ENCODE results near the gene RNF26.

- no peak for TF ChIP-seq EZH2 (IDR thresholded peaks at IDR 0.05)
- no peak for TF ChIP-seq CTCF (IDR thresholded peaks at IDR 0.05 in 2 of 3, conservative IDR thresholded peaks at IDR 0.05 in 1 of 3; ENCODE audit: borderline replicate concordance in 1 of 3, insufficient read depth in 1 of 3, low read depth in 2 of 3, low read length in 2 of 3)
- TF ChIP-seq ZNF274 (IDR thresholded peaks at IDR 0.05; ENCODE audit: low read depth, low read length): no peak
- TF ChIP-seq RAD21 (IDR thresholded peaks at IDR 0.05; ENCODE audit: low read depth): no peak
- TF ChIP-seq MAX (IDR thresholded peaks at IDR 0.05): no peak
Observed at GRCh38 chr11:119319700-119320239, 14.6 kb upstream of the RNF26 start.

All from HCT116 (cell line).